Activated naive CD8-positive, alpha-beta T cell treated with anti-CD3 and anti-CD28 coated beads, Interleukin-2, amount 50 U/mL, for 16 hours (primary cell): ENCODE measurements around the gene XRRA1.

Experiments used
- DNase-seq: peaks from one replicate; pipeline ENCODE4 v3.0.0-alpha.2; 2020; ENCODE audit warnings: low read depth, low spot score

Gene XRRA1

DNA sequence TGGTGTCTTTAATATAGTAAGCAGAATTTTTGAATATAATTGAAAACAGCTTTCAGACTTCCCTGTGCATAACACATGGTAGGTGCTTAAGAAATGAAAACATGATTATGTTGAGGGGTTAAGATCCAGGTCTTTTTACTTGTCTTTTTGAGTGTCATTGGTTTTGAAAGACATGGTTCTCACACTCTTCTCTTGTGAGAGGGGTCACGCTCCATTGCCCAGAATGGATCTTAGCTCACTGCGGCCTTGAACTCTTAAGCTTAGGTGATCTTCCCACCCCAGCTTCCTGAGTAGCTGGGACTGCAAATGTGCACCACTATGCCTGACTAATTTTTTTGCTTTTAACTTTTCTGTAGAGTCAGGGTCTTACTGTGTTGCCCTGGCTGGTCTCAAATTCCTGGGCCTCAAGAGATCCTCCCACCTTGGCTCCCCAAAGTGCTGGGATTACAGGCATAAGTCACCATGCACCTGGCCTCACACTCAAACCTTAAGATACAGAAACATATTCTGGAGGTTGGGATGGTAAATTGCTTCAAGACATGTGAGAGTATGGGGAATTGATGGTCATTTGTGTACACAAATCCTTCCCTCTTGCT lies 1.6 kb upstream of the XRRA1 start:
- DNase-seq, result no peak

DNA sequence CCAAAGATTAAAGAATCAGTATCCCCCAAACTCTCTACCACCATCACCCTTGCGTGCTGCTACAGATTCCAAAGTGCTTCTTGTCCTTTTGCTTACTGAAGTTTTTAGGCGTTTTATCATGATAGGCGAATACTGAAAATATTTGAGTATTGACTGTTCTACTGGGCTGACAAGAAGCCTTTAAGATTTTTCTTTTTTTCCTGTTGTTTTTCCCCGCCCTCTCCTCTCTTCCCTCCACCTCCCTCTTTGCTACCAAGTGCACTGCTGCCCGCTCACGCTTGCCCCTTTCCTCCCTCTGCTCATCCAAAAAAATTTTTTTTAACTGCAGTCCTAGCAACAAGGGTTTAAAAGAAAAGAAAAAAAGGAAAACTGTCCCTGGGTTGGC lies 854 bp upstream of the XRRA1 start:
- DNase-seq, result no peak

DNA sequence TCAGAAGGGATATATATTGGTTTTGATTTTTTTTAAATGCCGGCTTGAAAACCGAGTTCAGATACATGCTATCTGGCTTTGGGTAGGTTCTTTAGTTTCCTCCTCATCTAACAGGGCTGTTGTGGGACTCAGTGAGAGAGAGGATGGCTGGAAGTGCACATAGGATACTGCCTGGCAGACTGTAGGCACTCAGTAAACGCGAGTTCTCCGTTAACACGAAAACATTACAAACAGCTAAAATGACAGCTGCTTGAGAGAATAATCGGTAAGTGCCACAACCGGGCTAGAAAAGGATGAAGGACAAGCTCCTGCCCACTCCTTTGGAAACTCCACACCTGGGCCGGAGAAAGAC lies 369 bp downstream of the XRRA1 start:
- DNase-seq, result no peak

DNA sequence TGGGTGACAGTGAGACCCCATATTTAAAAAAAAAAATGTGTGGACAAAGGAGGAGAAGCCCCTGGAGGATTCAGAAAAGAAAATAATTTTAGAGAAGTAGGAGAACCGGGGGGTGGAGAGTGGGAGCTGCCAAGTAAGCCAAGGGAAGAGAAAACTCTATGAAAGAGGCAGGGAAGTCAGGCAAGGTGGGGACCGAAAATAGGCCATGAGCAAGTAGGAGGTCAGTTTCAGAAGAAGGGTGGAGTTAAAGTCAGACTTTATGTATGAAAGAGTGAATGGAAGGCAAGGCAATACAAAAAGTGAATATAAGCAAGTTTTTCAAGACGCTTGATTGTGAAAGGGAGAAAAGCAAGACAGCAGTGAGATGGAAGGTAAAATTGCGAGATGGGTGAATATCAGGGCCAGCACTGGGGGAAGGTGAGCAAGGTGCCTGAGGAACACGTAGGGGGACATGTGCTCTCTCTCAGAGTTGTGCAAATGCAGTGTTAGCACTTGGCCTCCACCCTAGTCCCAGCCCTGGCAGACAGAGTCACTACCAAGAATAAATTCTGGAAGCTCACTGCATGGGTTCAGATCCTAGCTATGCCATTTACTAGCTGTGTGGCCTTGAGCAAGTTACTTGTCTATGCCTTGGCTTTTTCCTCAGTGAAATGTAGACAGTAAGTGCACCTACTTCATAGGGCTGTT lies 6.7 kb downstream of the XRRA1 start:
- no peak for DNase-seq

DNA sequence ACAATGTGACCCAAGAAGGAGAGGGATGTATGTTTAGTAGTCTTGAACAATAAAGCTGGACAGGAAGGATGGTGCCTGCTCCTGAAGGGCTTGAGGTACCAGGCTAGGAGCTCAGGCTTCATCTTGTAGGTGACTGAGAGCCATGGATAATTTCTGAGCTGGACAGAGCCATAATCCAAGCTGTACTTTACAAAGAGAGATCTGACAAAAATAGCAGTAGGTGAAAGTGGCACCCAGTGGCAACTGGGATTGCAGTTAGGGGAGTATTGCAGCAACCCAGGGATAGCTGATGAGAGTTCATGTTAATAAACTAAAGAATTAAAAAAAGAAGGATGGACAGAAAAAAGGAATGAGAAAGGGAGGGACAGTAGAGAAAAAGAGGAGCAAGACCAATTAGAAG lies 7.4 kb downstream of the XRRA1 start:
- DNase-seq, result no peak

DNA sequence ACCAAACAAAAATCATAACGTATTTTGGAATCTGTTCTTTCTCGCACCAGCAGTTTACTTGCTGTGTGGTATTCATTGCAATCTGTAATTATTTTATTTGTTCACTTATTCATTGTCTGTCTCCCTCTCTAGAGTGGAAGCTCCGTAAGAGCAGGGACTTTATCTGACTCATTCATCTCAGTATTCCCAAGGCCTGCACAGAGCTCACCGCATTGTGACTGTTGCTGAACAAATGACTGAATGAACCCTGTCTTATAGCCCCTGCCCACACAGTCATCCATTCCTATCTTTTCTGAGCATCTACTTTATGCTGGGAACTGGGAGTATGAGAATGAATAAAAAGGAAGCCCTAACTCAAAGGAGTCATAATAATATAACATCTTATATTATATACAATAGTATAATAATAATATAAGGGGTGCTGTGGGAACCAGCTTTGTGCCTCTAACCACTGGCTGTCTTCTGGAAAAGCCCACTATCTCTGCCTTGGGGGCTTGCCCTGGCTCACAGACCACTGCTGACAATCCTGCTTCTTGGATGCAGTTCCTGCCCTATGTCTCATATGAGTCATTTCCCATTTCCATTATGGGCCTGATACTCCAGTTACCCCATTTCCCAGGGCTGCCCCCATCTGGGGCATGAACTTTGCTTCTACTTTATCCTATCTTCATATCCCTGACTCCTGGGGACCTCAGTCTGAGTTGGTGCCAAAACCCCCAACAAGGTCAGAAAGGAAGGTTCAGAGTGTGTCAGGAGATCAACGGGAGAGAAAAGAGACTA lies 11.0 kb downstream of the XRRA1 start:
- no peak for DNase-seq

DNA sequence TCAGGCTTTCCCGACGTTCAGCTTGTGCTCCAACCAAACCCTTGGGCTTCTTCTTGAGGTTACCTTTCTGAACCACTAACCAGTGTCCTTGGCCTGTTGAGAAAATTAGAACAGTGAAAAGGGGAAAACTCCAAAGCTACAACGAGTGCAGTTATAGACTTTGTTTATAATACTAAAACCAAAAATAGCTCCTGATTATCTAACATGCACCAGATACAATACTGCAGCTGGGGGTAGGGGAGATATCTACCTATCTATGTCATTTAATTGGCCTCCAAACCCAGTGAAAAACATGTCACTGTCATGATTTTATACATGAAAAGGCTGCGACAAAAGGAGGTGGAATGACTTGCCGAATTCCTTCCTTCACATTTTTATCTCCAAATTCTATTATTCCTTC lies 11.9 kb downstream of the XRRA1 start:
- no peak for DNase-seq

DNA sequence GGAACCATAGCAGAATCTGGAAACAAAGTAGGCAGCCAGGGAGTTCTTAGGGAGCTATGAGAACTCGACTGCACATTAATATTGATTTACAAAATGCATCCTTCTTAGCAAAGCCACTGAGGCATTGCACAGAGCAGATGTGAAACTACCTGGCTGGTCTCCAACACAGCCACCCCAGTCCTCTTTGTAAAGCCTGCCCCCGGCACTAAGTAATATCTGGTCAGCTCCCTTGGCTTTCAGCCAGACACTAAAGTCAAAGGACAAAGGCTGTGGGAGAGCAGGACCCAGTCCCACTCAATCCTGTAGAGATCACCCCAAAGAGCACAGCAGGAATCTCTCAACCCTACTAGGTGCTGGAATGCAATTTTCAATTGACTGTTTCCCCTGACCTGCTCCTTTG lies 12.8 kb downstream of the XRRA1 start:
- DNase-seq, result no peak

DNA sequence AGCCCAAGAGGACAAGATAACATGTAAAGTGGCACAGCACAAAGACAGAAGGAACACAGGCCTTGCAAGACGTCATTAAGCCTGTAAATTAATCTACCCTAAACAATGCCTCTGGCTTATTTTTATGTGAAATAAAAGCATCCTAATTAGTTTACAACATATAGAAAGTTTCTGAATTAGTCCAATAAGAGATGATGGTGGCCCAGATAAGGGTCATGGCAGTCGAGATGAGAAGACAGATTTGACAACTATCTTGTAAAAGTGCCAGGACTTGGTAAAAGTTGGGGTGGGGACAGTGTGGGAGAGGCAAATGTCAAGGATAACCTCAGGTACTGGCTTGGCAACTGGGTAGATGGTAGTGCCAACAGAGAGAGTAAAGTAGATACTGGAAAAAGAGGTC lies 13.6 kb downstream of the XRRA1 start:
- DNase-seq, result no peak

DNA sequence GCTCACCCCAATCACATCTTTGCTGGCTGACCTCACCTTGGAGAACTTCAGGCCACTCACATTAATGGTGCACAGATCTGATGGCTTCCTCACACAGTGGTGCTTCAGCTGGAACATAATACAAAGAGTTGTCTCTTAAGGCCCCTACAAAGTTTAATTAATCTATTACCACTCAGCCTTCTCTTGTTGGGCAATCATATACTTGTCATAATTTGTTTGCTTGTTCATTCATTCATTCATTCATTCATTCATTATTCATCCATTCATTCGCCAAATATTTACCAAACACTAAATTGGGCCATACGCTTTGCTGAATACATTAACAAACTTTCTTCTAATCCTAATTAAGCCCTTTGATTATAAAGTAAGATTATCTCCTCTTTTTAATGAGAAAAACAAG lies 15.1 kb downstream of the XRRA1 start:
- DNase-seq, result no peak

DNA sequence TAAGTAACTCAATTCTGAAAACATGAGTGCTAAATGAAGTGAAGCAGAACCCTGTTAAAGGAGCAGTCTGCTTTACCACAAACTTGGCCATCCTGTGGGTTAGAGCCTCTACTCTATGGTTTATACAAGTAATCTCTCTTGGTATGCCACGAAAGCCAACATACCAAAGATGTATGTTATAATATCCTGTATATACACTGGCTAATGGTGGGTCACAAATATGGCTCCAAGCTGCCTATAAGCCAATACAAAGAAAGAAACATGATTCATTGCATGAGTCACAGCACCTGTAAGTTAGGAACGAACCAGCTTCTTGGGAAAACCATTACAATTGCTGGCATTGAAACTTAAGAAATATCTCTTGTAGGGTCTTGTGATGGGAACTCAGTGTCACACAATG lies 16.1 kb downstream of the XRRA1 start:
- DNase-seq, result no peak

DNA sequence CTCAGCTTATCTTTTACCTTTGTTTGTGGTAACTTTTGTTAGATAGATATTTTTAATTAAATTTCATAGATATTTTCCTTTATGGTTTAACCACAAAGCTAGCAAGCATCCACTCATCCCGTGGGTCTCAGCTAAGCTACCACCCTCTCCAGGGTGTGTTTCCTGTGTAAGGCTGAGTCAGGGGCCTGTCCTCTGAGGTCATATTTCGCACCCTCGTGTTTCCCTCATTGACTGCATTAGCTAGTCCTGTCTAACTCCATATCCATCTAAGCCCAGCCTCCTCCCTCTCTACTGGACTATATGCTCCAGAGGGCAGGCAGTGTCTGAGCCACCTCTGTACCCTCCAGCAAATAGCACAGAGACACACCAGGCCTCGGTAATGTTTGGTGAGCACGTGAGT lies 16.7 kb downstream of the XRRA1 start:
- DNase-seq, result no peak

DNA sequence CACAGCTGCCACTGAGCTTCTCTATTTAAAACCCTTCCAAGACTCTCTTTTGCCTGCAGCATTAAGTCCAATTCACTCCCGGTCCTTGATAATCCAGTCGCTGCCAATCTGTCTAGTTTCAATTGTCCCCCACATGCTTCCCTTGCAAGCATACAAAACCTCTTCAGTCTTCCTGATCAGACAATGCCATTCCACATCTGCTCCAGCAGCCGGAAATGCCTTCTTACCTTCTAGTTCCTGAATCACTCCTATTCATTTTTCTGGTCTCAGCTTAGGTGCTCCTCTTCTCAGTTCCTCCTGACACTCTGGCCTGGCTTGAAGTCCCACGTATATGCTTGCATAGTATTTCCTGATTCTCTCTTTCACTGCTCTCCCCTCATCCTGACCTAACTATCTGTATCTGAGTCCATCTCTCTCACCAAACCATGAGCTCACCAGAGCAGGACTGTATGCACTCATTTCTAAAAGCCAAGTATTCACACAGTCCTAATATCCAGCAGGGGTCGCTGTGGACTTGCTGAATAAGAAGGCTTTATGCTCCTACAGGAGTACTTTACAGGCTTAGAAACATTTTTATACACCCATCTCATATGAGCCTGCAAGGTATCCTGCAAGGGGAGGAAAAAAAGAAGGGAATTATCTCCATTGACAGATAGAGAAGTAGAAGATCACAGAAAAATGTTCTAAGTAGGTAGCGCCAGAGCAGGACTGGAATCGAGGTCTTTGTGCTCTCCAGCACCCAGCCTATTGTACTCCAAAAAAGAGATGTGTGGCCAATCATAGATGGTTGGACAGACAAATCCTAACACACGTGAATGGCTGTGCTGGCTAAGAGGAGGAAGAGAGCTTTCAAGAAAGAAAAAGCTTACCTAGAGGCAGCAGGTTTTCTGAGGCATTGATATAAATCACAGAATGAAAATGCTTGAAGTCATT lies 19.2 kb downstream of the XRRA1 start:
- peak; percentile 46 for DNase-seq

DNA sequence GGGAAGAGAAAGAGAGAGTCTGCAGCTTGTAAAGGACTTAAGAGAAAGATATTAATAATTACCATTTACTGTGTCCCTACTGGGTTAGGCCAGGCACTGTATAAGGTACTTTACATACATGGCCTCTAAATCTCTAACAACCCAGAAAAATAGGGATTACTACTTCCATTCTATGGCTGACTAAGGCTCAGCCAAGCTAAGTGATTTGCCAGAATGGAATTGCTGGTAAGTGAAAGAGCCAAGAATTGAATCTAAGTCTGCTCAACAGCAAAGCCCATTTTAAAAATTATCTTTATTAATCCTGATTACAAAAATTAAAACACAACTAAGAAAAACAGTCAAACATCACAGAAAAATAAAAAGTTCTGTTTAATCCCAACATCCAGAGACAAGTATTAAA lies 21.4 kb downstream of the XRRA1 start:
- DNase-seq, result no peak

DNA sequence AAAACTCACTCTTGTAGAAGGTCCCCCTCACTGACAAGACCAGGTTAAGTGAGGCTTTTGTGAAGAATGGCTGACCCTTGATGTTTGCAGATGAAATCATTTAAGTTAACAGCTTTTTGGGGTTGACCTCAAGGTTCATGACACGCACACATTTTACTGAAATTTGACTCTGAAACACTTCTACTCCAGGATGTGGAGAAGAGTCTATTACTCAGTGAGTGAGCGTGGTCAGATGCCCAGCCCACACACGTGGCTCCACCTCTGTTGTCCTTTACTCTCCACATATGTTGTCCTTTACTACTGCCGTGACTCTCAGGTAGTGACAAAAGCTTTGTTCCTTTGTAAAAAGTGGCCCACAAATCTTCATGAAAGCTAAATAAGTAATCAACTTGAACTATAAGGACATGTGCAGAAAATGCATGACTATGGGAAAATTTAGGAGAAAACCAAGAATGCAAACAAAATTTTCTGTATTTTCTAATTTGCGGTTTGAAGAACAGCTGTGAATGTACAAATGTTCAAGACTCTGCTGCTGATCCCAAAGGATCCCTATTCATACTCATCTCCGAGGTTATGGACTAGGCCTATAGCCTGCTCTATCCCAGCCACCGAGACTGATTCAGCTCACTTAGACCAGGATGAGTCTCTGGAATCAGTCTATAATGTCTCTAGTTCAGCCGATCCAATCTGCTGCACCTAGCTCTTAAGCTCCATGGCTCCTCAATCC lies 22.4 kb downstream of the XRRA1 start:
- no peak for DNase-seq

DNA sequence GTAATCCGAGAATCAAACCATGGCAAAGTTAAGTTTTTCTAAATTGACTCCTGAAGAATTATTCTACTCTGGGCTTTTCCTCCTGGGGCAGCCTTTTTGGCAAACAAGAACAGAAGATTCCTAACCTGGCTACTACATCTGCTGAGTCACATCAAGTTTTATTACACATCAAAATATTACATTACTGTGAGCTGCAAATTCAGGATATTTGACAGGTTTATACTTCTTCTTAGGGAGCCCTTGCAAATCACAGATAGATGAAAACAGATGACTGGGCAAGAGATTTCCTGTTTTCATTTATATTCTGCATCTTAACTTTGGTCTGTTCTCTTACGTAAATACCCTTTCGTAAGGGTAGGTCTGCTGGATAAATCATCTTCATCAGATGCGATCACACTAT lies 23.6 kb downstream of the XRRA1 start:
- no peak for DNase-seq

DNA sequence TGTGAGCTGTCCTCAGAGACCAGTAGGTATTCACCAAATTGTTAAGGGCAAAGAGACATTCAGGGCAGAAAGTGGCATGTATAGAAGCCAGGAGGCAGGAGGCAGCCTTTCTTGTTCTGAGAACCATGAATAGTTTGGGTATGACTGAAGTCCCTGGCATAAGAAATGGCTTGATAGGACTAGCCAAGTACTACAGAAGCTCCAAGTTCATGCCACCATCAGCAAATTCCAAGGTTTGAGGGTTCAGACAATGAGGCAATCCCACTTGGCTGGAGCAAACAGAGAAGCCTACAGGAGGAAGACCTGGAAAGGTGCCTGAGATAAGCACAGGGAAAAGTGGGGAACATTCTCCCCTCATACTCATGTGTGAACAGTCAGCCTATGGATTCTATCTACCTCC lies 25.8 kb downstream of the XRRA1 start:
- no peak for DNase-seq

DNA sequence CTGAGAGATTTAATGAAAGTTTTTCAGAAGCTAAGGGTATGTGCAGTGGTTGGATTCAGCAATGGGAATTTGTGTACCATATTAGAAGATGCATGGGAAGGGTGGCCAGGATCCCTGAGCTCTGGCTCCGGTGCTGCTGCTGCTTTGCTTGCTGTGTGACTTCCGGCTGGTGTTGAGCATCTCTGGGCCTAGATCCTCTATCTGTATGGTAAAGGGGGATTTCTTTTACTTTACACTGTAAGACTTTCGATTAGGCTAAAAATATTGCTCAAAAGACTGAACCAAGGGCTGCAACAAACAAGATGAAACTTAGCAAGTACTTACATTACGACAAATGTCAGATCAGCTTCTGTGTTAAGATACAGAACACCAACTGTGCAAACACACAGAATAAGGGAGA lies 39.1 kb downstream of the XRRA1 start:
- no peak for DNase-seq

DNA sequence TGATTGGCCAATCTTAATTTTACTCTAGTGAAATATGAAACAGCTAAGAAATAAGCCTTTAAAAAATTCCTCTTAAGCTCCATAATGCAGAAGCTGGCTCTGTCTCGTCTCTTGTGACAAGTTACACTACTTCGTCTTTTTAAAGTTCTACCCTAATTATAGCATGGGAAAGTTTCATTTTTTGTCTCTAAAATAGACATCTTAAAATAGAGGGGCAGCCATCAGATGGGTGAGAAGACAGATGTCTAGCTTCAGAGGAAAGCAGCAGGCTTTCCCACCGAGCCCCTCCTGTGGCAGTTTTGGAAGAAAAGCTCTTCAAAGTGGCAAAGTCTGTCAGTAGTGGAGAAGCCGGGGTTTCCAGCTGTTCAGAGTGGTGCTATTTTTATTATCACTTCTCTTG lies 39.5 kb downstream of the XRRA1 start:
- DNase-seq, result no peak

DNA sequence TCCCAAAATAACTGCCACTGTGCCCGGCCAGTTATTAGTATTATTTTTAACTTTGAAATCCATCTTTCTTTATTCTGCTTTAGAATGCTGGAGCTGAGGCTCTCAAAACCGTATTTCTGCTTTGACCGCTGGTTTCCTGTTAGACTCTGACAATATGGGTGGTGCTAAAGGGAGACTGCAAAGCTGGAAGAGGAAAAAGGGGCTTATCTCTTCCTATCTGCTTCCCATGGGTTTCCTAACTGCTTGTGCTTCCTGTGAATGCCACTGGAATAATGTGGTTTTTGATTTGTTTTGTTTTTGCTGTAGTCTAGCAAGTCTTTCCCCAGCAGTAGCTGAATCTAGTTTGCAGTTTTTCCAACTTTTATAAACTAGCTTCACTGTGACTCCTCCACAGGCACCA lies 43.6 kb downstream of the XRRA1 start:
- no peak for DNase-seq

DNA sequence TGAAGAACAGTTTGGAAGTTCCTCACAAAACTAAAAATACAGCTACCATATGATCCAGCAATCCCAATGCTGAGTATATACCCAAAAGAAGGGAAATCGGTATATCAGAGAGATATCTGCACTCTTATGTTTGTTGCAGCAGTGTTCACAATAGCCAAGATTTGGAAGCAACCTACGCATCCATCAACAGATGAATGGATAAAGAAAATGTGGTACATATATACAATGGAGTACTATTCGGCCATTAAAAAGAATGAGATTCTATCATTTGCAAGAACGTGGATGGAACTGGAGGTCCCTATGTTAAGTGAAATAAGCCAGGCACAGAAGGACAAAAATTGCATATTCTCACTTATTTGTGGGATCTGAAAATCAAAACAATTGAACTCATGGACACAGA lies 46.5 kb downstream of the XRRA1 start:
- DNase-seq, result no peak

DNA sequence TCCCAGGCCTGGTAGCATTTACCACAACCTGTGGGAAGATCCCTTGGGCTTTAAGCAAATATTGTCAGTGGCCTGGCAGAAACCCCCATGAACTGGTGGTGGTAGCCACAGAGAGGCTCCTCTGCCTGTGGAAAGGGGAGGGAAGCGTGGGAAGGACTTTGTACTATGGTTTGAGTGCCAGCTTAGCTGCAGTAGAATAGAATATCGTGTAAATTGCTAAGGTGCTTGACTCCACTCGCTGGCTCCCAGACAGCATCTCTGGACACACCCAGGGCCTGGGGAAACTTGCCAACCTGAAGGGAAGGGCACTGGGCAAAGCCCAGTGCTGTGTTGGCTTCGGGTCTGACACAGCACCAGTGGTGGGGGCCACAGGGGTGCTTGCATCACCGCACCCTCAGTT lies 52.6 kb downstream of the XRRA1 start:
- DNase-seq, result no peak
